Neural cell (in vitro differentiated cells): ENCODE data around the gene PGP. TPM values are rescaled to one million over a fixed set of nuclear protein-coding genes. Genes with fewer than 3 reads are reported as not detected.

ENCODE experiments used
- H2AFZ ChIP-seq: fragments of 200-600, 300-800 bp; sonication (generic), shearing (Covaris generic); 2 replicates; pipeline ENCODE4 v1.6.0; 2014; ENCODE audit warnings: low read depth, mild to moderate bottlenecking, antibody characterized with exemption, low read length, moderate library complexity
- H3F3A ChIP-seq: fragments of 200-600 bp; shearing (Covaris generic); 2 replicates; pipeline ENCODE4 v1.6.1; 2016; ENCODE audit warnings: mild to moderate bottlenecking, moderate library complexity, mixed read lengths, antibody characterized with exemption, low read length; ENCODE audit not compliant: insufficient read depth, poor library complexity, severe bottlenecking
- H3K27ac ChIP-seq: fragments of 200-600, 300-800 bp; sonication (generic), shearing (Covaris generic); 2 replicates; pipeline ENCODE4 v1.5.1; 2014; ENCODE audit warnings: mild to moderate bottlenecking, low read length, moderate library complexity
- H3K27me3 ChIP-seq: fragments of 300-800, 200-600 bp; sonication (generic), shearing (Covaris generic); 2 replicates; pipeline ENCODE4 v1.6.0; 2014; ENCODE audit warnings: mild to moderate bottlenecking, low read depth, low read length, moderate library complexity; ENCODE audit not compliant: insufficient read depth
- H3K36me3 ChIP-seq: fragments of 300-800, 200-600 bp; sonication (generic), shearing (Covaris generic); 2 replicates; pipeline ENCODE4 v1.5.1; 2014; ENCODE audit warnings: mild to moderate bottlenecking, antibody characterized with exemption, low read length, moderate library complexity; ENCODE audit not compliant: insufficient read depth
- H3K4me2 ChIP-seq: fragments of 300-800, 200-600 bp; sonication (generic), shearing (Covaris generic); 2 replicates; pipeline ENCODE4 v1.6.0; 2014; ENCODE audit warnings: mild to moderate bottlenecking, low read length
- H3K4me3 ChIP-seq: fragments of 300-800, 200-600 bp; sonication (generic), shearing (Covaris generic); 2 replicates; pipeline ENCODE4 v1.5.1; 2014; ENCODE audit warnings: mild to moderate bottlenecking, low read length, moderate library complexity
- H3K79me2 ChIP-seq: fragments of 200-600 bp; shearing (Covaris generic); replicated peaks from 2 replicates; pipeline ENCODE4 v1.6.0; 2014; ENCODE audit warnings: mild to moderate bottlenecking, low read length, moderate library complexity; ENCODE audit not compliant: insufficient read depth
- H3K9ac ChIP-seq: fragments of 300-800, 200-600 bp; sonication (generic), shearing (Covaris generic); 2 replicates; pipeline ENCODE4 v1.6.1; 2016; ENCODE audit warnings: mild to moderate bottlenecking, low read length, mixed read lengths
- H3K9me2 ChIP-seq: fragments of 200-600 bp; shearing (Covaris generic); 2 replicates; pipeline ENCODE4 v1.6.1; 2016; ENCODE audit warnings: mild to moderate bottlenecking, low read length, mixed read lengths; ENCODE audit not compliant: insufficient read depth
- H3K9me3 ChIP-seq: fragments of 200-600, 300-800 bp; sonication (generic), shearing (Covaris generic); 2 replicates; pipeline ENCODE4 v1.6.1; 2016; ENCODE audit warnings: mild to moderate bottlenecking, mixed run types, low read length, moderate library complexity, mixed read lengths
- H4K20me1 ChIP-seq: fragments of 200-600 bp; shearing (Covaris generic); 2 replicates; pipeline ENCODE4 v1.6.1; 2016; ENCODE audit warnings: mild to moderate bottlenecking, mixed run types; ENCODE audit not compliant: insufficient read depth
- EP300 ChIP-seq: fragments of 450-650 bp; conservative IDR thresholded peaks from 2 replicates; pipeline ENCODE4 v1.6.1; 2014; ENCODE audit warnings: antibody characterized with exemption, mild to moderate bottlenecking, moderate library complexity; ENCODE audit not compliant: poor library complexity, severe bottlenecking
- EZH2 ChIP-seq: fragments of 200-600, 300-800 bp; shearing (Covaris generic), sonication (generic); IDR thresholded peaks from 2 replicates; pipeline ENCODE4 v1.6.1; 2014; ENCODE audit warnings: antibody characterized with exemption, low read length, borderline replicate concordance, mild to moderate bottlenecking; ENCODE audit not compliant: insufficient read depth, poor library complexity, severe bottlenecking
- MXI1 ChIP-seq: fragments of 450-650 bp; conservative IDR thresholded peaks from 2 replicates; pipeline ENCODE4 v1.6.1; 2014; ENCODE audit warnings: antibody characterized with exemption, mild to moderate bottlenecking; ENCODE audit not compliant: poor library complexity, severe bottlenecking
- POLR2AphosphoS5 ChIP-seq: IDR thresholded peaks from 2 replicates; pipeline ENCODE4 v1.6.1; 2012
- RAD21 ChIP-seq: fragments of 450-650 bp; conservative IDR thresholded peaks from 2 replicates; pipeline ENCODE4 v1.6.1; 2014; ENCODE audit warnings: antibody characterized with exemption, mild to moderate bottlenecking, moderate library complexity
- SMC3 ChIP-seq: fragments of 450-650 bp; conservative IDR thresholded peaks from 2 replicates; pipeline ENCODE4 v1.6.1; 2014; ENCODE audit warnings: antibody characterized with exemption, mild to moderate bottlenecking, moderate library complexity; ENCODE audit not compliant: poor library complexity
- TAF1 ChIP-seq: IDR thresholded peaks from 2 replicates; pipeline ENCODE4 v1.6.1; 2012; ENCODE audit warnings: low read depth
- polyA plus RNA-seq: library from polyadenylated mRNA; depleted of rRNA; stranded (reverse); fragments of >200 nt; gene quantifications from 2 replicates; pipeline ENCODE4 v1.2.3, GENCODE V29; 2014
- TF ChIP-seq, protein P1 (sequence below): fragments of 450-650 bp; IDR thresholded peaks from 2 replicates; pipeline ENCODE4 v1.5.1; 2014; ENCODE audit warnings: antibody characterized with exemption, mild to moderate bottlenecking, moderate library complexity; ENCODE audit not compliant: poor library complexity, severe bottlenecking
- TF ChIP-seq, protein P2 (sequence below): IDR thresholded peaks from 2 replicates; pipeline ENCODE4 v1.6.1; 2012; ENCODE audit warnings: borderline replicate concordance

PGP gene
- polyA plus RNA-seq, 1 donor from 2014 or later = 44.1 TPM

DNA sequence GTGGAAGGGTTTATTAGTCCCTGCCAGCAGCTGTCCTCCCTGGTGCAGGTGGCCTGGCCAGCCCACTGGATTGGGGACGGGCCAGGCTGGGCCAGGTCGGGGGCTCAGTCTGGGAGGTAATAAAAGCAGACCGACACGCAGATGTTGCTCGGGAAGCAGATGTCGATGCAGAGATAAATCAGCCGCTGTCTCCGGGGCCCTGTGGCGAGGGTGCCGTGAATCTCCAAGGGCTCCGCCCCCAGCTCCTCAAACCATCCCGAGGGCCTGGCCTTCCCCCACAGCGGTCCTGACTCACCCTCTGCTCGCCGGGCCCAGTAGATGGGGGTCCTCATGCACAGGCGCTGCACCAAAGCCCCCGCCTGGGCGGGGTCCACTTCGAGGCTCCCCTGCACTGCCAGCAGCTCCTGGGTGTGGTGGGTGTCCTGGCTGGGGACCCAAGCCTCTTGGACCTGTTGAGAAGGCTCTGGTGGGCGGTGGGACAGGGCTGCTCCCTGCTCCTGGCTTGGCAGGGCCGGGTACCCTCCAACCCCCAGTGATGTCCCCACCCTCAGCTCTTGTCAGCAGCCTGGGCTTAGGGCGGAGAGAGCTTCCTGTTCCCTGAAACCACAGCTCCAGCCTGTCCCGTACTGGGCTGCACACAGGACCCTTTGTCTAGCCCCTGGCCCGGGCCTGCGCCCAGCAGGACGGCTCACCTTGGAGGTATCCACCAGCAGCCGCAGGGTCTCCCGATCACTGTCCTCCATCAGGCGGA, 5.2 kb downstream of the PGP start:
- Histone ChIP-seq H4K20me1 (no peaks in the 10 kb centered on the region), H3K27me3 (no peaks in the 10 kb centered on the region), H2AFZ (no peak overlapping the region), H3F3A (no peaks in the 10 kb centered on the region), H3K9ac (no peak overlapping the region), H3K79me2 (peaks cover 9% of the 10 kb centered on the region), H3K4me2 (no peak overlapping the region), H3K9me3 (no peaks in the 10 kb centered on the region), H3K4me3 (no peak overlapping the region), H3K36me3 (peaks cover 6% of the 10 kb centered on the region), H3K27ac (no peak overlapping the region), H3K9me2 (no peaks in the 10 kb centered on the region)
- TF ChIP-seq TAF1 (no peak), POLR2AphosphoS5 (no peak), RAD21 (no peak), EZH2 (no peak), SMC3 (no peak), MXI1 (no peak)
- TF ChIP-seq, protein P1, sequence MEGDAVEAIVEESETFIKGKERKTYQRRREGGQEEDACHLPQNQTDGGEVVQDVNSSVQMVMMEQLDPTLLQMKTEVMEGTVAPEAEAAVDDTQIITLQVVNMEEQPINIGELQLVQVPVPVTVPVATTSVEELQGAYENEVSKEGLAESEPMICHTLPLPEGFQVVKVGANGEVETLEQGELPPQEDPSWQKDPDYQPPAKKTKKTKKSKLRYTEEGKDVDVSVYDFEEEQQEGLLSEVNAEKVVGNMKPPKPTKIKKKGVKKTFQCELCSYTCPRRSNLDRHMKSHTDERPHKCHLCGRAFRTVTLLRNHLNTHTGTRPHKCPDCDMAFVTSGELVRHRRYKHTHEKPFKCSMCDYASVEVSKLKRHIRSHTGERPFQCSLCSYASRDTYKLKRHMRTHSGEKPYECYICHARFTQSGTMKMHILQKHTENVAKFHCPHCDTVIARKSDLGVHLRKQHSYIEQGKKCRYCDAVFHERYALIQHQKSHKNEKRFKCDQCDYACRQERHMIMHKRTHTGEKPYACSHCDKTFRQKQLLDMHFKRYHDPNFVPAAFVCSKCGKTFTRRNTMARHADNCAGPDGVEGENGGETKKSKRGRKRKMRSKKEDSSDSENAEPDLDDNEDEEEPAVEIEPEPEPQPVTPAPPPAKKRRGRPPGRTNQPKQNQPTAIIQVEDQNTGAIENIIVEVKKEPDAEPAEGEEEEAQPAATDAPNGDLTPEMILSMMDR = no peak
- TF ChIP-seq, protein P2, sequence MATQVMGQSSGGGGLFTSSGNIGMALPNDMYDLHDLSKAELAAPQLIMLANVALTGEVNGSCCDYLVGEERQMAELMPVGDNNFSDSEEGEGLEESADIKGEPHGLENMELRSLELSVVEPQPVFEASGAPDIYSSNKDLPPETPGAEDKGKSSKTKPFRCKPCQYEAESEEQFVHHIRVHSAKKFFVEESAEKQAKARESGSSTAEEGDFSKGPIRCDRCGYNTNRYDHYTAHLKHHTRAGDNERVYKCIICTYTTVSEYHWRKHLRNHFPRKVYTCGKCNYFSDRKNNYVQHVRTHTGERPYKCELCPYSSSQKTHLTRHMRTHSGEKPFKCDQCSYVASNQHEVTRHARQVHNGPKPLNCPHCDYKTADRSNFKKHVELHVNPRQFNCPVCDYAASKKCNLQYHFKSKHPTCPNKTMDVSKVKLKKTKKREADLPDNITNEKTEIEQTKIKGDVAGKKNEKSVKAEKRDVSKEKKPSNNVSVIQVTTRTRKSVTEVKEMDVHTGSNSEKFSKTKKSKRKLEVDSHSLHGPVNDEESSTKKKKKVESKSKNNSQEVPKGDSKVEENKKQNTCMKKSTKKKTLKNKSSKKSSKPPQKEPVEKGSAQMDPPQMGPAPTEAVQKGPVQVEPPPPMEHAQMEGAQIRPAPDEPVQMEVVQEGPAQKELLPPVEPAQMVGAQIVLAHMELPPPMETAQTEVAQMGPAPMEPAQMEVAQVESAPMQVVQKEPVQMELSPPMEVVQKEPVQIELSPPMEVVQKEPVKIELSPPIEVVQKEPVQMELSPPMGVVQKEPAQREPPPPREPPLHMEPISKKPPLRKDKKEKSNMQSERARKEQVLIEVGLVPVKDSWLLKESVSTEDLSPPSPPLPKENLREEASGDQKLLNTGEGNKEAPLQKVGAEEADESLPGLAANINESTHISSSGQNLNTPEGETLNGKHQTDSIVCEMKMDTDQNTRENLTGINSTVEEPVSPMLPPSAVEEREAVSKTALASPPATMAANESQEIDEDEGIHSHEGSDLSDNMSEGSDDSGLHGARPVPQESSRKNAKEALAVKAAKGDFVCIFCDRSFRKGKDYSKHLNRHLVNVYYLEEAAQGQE = no peak

DNA sequence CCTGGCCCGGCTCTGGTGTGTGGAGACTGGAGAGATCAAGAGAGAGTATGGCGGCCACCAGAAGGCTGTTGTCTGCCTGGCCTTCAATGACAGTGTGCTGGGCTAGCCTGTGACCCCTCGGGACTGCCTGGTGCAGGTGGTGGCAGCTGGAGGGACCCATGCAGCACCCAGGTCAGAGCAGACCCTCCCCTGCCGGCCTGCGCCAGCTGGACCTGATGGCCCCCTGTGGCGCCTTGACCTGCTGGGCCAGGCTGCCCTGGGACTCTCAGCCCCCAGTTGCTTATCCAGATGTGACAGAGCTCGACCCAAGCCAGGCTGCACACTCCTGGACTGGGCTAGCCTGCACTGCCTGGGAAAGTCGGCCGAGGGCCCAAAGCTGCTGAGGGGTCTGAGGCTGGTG, 5.9 kb downstream of the PGP start:
- Histone ChIP-seq H3K9me3 (no peaks in the 10 kb centered on the region), H3K9me2 (no peaks in the 10 kb centered on the region), H3K4me3 (no peak overlapping the region), H3F3A (no peaks in the 10 kb centered on the region), H2AFZ (no peak overlapping the region), H4K20me1 (no peaks in the 10 kb centered on the region), H3K27ac (no peak overlapping the region), H3K36me3 (peaks cover 6% of the 10 kb centered on the region), H3K27me3 (no peaks in the 10 kb centered on the region), H3K9ac (no peak overlapping the region), H3K79me2 (peaks cover 9% of the 10 kb centered on the region), H3K4me2 (no peak overlapping the region)
- no peak for TF ChIP-seq EZH2
- TF ChIP-seq EP300 = no peak
